GM20431 (cell line): Measurements from ENCODE around the gene LAMB3.

ENCODE experiments used
- in situ Hi-C: fragments of 300-500 bp; cut with MseI, MboI; formaldehyde crosslinking; loops from one replicate; pipeline ENCODE4 v1.15.0; 2020; ENCODE audit warnings: low sequenced_read_pairs; ENCODE audit not compliant: unreplicated experiment

The LAMB3 gene

DNA sequence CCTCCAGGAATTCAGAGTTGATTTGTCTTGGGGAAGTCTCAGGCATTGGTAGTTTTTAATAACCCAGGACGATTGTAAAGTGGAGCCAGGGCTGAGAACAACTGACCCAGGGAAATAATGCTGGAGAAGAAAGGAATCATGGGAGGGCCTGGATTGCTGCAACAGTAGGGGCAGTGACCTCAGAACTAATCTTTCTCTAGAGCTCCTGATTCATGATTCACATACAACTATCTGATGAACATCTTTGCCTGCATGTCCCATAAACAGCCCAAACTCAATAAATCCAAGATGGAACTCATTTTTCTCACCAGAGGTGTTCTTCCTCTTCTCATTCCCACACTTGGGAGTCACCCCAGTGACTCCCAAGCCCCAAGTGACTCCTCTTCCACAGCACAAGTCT, 14.9 kb upstream of the LAMB3 start:
- in situ Hi-C loops = no loop called here

DNA sequence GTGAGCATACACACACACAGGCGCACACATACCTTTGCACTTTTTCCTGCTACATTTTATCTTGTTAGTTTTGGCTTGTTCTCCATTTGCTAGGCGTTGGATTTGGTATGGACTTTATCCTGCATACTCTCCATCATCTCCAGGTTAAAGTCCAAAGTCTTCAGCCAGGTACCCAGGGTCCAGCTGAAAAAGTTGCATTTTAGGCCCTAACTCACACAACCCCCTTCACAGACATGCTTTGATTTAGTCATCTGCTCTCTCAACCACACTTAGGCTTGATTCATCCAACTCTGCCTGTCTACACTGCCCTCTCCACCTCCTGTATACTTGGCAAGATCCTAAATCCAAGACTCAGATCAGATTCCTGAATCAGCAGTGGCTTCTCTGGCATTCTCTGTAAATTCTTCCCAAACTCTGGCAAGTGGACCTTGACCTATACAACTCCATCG, 10.7 kb upstream of the LAMB3 start:
- in situ Hi-C loops = no loop called here

DNA sequence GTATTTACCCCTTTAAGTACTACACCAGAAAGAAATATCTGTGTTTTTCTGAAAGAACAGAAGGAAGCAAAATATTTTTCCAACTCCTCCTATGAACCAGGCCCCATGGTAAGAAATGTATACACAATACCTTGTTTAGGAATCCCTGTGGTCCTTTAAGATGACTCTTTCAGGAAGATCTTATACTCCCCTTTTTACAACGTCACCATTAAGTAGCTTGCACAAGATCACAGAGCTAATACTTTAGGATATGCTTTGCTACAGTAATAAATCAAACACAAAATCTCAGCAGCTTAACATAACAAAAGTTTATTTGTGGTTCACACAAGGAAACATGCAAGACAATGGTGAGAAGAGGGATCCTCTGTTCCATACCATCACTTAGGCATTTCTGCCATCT, 8.8 kb upstream of the LAMB3 start:
- in situ Hi-C loops = no loop called here

DNA sequence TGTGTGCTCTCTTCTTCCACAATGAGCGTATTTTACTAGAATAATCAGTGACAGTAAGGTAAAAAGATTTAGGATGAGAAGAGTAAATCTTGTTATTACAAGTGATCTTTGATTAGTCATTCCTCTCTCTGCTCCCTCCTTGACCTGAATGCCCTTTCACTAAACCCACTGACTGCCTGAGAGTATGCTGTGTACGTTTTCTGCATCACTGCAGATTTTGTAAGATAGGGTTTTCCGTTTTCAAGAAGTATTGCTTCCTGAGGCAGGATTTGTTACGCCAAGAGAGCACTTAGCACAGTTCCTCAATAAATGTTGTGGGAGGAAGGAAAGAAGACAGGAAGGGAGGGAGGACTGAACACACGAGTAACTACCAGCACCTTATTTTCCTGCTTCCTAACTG, 7.7 kb upstream of the LAMB3 start:
- in situ Hi-C loops = no loop called here

DNA sequence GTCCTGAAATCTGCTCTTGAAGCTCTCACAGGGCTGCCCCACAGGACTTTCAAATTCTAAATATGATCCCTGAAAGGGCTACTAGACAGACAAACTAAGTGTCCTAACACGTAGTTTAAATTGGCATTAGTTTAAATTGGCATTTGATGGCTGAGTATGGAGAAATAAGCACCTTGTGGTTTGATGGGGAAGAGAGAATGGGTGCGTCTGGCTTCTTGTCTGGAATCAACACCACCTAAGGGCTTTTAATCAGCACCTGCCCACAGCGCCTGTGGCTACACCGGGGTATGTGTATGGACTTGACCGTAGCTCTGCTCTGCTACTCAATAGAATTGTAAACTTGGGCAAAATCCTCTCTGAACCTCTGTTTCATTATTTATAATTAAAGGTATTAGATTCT, 5.7 kb upstream of the LAMB3 start:
- in situ Hi-C loops = no loop called here

DNA sequence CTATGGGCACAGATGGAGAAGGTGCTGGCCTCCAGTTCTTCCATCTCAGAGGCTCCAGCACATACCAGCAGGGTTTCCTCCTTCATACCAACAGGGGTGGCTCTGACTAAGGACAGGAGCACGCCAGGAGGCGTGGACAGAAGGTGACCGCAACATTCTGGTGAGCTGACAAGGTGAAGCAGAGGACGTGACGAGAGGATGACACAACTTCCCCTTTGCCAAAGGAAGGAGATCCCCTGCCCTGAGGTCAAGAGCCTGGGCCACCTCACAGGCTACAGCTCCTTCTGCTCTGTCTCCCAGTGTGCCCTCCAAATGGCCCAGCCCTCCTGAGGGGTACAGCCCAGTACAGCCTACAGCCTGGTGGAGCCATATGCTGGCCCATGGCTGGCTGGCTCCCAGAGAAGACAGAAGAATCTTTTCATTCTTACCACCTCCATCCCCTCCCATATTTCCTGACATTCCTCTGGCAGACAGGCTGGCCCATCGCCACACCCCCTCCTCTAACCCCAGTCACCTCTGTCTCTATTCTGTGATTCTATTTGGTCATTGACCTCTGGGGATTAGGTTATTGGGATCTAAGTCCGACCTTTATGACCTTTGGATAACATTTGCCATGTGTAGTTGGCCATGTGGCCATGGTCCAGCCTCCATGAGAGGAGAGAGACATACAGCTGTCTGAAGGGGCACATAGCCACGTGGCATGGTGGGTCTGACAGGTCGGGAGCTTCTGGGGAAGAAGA, 5.1 kb upstream of the LAMB3 start:
- in situ Hi-C loops = no loop called here

DNA sequence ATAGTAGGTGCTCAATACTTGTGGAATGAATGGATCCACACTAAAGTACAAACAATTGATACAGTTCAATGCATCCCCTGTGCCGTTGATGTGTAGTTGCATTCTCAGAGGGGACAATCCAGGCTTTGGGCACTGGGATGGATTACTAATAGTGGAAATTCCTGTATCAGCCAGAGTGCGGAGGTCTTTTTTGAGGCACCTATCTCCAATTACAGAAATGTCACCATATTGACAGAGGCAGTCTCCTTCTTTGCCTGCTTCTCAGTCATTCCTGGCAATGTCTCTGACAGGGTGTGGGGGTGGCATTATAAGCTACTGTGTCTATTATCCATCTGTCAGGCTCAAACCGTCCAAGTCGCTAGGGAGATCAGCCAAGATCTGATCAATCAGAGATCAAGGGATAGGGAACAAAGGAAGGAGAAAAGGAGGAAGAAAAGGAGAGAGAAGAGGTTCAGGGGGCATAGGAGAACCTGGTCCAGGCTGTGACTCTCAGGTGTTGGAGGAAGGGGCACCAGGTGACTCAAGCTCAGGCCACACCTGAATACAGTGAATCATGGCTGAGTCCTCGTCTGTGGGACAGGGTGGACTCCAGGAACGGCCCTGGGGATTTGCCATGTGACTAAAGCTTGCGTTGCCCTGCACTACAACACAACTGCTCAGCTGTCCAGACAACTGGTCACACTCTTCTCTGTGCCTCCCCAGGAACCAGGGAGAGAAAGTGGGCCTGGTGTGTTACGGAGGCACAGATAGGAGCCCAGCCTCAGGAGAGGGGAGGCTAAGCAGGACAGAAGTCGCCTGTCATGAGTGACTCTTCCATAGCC, 3.4 kb upstream of the LAMB3 start:
- in situ Hi-C loops = no loop called here

DNA sequence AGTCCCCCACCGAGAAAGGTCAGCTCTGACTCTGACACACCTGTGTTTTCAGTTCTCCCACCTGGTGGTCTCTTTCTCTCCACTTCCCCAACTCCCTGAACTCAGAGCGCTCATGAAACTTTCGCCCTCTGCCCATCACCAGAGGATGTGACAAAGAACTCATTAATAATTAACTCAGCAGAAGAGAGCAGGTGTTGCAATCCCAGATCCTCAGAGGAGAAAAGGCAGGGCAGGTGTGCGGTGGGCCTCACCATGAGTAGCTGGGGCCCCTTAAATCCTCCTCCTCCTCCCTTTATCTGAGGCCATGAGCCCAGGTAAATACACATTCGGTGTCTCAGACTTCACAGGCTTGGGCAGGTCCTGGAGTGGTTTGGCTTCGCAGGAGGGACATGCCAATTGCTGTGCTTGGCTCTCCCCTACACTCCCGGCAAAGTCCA, 1.7 kb upstream of the LAMB3 start:
- in situ Hi-C loops = no loop called here

DNA sequence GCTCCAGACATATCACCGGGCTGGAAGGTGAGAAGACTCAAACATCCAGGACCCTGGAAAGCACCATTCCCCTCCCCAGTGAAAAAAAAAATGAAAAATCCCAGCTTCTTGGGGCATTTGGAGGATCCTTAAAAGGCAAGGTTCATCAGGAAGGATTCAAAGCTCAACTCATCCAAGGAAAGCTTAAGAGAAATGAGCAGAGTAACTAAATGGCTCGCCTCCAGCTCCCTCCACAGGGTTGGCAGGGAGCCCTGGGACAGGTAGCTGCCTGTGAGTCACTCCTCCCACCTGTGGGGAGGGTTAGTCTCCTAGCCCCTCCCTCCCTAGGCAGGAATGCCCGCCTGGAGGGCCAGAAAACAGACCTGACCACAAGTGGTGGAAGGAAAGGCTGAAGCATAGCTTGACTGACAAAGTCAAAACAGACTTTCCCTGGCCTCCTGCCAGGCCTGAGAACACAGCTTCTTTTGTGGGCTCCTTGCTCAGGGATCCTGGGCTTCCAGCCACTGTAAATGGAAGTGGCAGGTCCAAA, 712 bp upstream of the LAMB3 start:
- in situ Hi-C loops = no loop called here

DNA sequence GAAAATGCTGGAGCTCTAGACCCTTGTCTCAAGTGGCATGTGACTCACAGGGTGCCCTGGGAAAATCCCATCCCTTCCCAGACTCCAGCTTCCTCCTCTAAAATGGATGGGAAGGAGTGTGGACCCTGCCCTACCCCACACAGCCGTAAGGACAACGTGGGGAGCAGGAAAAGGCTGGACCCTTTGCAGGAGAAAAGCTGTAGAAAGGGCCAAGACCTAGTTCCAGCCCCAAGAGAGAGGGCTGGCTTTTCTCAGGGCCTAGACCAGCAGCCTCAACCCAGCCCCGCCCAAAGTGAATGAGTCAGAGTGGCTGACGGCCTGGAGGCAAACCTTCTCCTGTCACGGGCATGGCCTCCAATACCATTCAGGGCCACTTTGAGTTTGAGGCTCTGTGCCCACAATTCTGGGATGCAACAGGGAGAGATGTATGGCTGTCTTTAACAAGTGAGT, 1.1 kb downstream of the LAMB3 start:
- in situ Hi-C loops = no loop called here

DNA sequence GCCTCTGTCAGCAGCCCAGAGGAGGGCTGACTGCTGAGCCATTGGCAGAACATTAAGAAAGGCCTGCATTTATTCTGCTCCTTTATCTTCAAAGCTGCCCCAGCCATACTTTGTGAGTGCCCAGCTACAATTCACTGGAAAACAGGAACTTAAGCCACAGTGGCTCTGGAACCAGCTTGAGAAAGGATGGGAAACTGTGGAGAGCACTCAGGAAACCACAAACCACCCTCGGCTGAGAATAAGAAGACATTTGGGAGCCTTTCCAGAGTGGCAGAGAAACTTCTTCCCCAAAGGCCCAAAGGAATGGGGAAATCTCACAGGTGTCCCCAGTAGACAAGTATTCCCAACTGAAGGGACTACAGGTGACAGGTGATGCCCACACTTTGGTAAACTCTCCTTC, 1.8 kb downstream of the LAMB3 start:
- in situ Hi-C loops = no loop called here

DNA sequence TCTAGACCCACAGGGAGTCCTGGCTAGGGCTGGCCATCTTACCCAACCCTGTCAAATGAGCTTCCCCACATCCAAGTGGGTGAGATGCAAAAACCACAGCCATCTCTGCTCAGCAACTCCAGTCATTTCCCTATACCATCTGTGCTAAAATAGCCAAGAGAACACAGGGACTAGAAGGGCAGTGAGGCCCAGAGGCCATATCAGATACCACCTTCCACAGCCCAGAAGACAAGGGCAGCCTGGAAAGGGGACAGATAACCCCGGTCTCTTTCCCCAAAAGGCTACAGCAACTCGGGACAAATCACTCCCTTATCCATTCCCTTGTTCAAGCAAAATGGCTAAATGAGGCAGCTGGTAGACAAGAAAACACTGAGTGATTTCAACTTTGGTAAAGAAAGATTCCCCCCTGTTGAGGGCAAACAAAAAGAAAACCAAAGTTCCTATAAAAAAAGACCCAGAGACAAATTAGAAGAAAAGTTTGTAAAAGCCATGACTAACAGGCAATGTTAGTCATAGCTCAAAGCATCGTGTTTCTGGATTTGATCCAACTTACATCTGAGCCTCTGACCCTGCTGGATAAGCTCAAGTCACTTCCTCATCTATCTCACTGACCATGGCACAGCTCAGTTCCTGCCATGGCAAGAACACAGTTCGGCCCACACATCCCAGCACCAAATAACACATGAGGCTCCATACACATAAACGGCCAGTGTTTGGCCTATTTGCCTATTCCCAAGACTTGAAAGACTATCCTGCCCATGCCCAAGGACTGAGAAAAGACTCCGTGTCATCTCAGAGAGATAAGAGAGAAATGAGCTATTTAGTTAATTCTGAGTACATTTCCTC, 3.1 kb downstream of the LAMB3 start:
- in situ Hi-C loops = no loop called here

DNA sequence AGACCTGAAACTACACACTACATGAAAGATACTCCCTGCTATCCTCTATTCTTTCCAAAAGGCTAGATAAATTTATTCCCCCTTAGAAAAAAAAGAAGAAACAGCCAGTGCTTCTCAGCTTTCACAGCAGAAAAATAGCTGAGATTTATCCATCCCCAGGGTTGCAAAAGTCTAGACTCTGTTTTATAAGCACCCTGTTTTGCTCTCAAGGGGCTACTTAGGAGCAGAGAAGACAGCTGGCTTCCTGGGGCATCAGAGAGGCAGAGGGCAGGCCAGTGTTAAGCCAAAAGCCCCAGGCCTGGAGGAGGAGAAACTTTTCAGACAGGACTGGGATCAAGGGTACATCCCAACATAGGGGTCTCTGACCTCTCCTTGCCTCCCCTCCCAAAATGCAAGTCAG, 3.9 kb downstream of the LAMB3 start:
- in situ Hi-C loops = no loop called here

DNA sequence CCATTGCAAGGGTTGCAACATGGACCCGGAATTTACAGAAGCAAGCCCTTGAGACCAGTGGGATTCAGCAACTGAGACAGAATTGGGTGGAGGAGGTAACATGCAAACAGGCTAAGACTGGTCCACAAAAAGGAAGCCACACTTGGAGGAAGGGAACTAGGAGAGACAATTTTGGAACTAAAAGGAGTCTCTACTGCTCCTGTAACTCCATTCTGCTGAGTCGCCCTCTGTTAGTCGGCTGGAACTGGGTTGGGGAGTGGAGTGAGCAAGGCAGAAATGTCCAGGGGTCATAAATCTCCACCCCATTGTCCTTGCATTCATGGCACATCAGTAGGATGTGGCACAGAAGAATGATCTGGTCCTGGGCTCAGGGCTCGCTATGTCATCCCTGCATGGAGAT, 5.1 kb downstream of the LAMB3 start:
- in situ Hi-C loops = no loop called here

DNA sequence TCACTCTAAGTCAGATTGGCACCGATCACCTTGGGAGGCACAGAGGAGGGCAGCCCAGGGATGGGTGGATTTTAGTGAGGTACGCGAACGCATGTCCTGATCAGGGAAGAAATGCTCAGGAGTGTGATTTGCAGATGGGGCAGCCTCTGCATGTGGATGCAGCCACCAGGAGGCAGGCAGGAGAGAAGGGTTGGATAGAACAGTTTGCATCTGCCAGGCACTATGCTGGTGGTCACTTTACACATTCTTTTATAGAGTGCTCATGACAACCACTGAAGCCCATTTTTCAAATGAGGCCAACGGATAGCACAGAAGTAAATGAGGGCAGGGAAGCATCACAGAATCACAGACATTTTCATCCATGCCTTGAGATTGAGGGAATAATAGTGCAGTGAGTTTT, 5.7 kb downstream of the LAMB3 start:
- in situ Hi-C loops = no loop called here

DNA sequence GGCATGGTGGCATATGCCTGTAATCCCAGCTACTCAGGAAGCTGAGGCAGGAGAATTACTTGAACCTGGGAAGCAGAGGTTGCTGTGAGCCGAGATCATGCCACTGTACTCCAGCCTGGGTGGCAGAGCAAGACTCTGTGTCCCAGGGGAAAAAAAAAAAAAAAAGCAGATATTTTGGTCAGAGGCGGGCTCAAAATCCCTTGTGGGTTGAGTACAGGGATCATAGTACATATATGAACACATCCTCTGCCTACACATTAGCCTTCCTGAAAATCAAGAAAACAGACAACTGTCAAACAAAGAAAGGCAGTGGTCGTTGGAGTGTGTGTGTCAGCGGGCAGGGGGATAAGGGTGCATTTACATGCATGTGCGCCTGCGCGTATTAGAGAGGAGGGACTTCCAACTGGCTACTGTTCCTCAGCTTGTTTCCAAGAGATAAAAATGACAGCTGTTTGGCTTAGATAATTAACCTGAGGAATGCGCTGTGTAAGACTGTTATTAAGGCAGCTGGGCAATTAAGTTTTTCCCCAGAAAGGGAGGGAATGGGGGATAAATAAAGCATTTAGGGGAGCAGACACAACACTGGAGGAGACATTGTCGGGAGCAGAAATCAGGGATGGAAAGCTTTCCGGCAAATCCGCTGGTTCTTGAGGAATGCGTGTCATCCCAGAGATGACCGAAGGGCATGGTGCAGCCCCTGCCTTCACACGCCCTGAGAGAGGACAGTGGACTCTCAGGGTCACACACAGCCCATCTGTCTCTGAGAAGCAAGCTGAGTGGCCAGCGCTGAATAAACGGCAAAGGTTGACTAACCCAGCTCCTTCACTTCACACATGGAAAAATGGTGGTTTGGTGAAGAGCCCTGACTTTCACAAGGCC, 6.4 kb downstream of the LAMB3 start:
- in situ Hi-C loops = no loop called here

DNA sequence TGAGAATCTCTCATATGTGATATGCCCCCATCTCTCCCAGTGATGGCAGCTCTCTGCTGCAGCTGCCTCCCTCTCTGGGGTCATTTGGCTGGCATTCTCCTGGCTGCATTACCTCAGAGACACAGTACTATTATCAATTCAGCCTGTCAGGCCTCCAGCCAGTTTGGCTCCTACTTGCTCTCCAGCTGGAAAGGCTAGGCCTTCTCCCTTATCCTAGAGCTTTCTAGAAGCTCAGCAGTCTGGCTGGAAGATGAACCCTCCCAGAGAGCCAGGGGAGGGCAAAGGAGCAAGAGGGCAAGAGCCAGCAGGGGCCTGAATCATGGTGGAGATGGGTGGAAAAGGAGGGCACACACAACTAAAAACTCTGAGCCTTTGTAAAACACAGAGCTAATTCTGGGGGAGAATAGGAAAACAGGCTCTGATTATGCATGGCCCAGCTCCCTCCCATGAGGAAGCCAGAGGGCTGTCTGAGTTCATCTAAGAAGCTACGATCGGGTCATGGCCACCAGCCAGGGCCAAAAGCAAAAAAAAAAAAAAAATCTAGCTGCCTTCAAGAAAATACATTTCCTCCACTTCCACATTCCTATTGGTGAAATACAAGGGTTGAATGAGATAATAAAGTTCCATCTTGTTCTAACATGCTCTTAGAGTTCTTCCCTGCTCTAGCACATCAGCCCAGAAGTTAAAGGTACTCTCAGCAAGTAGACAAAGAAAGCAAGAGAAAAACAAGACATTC, 8.8 kb downstream of the LAMB3 start:
- in situ Hi-C loops = no loop called here

DNA sequence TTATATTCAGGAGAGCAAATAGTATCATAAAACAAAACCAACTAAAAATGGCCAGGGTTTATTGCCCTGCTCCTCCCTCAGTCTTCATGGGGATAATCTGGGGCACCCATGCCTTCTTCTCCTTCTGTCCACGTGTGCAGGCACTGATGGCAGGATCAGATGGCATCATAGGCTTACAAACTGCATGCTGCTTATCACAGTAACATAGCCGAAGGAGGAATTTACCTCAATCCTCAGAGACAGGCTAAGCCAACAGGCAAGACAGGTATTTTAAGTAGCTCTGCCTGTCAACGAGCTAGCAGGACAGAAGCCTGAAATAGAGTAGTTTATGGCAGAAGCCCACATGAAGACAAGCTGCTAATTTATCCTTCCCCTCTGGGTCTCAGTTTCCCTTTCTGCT, 9.4 kb downstream of the LAMB3 start:
- in situ Hi-C loops = no loop called here

DNA sequence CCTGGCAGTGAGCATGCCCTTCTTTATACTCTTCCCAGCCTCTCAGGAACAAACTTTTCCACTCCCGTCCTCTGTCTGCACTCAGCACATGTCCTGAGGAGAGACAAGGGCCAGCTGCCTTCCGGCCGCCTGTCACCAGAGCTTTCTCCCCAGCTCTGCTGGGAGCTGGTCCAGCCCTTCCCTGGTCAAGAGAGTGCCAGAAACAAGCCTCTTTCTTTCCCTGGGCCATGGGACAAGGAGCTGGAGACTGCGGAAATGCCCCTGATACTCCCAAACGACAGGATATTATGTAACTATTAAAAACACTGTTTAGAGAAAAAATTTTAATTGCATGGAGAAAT, 10.4 kb downstream of the LAMB3 start:
- in situ Hi-C loops = no loop called here
